ENCODE results near the gene TMEM163.
"Not testable (repeated sequence)": the region's sequence is repeated elsewhere in the genome, so short reads cannot be mapped to it uniquely, and the experiment has no call there.

TMEM163 gene

DNA sequence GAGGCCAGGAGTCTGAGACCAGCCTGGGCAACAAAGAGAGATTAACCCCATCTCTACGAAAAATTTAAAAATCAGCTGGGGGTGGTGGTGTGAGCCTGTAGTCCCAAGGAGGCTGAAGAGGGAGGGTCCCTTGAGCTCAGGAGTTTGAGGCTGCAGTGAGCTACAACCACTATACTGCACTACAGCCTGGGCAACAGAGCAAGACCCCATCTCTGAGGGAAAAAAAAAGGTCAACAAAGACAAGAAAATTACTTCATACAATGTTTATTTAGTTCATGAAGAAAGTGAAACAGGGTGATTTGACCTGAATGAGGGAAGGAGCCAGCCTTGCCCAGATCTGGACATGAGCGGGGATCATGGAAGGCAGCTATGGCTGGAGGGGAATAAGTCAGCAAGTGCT, 59.1 kb downstream of the TMEM163 start:
- POLR2A ChIA-PET, result no interaction called here

DNA sequence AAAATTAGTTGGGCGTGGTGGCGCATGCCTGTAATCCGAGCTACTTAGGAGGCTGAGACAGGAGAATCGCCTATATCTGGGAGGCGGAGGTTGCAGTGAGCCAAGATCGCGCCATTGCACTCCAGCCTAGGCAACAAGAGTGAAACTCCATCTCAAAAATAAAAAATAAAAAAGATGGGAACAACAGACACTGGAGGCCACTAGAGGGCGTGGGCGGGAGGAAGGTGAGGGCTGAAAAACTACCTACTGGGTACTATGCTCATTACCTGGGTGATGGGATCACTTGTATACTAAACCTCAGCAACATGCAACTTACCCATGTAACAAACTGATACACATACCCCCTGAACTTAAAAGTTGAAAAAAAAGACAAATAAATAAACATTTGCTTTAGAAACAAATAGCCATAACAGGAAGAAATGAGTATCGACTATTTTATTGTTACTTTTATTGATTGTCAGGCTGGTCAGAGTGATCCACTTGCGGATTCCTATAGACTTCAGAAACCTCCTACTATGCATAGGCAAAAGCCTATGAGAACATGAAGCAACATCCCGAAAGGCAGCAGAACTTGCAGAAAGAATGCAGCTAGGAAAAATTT, 61.0 kb downstream of the TMEM163 start:
- TF ChIP-seq ZNF654 (tag by site-specific recombination; IDR thresholded peaks at IDR 0.05; ENCODE audit: low read depth), result peak; percentile 11; the same call in 1 of the 2 replicates
- no peak for TF ChIP-seq ZIC2 (tag by site-specific recombination; IDR thresholded peaks at IDR 0.05)
- H3K9me3 ChIP-seq (ENCODE audit: control insufficient read depth, insufficient read depth, low read depth, low read length), result no peaks in the 10 kb centered on the region
- H3K4me3 ChIP-seq (ENCODE audit: low read depth, low read length), result no peak overlapping the region
- H3K4me1 ChIP-seq (ENCODE audit: control insufficient read depth, insufficient read depth, low read length), result no peaks in the 10 kb centered on the region
- no peak overlapping the region for H3K27ac ChIP-seq (ENCODE audit: extremely low read depth, low read depth, low read length)
- POLR2A ChIA-PET, result interaction anchor here (1.2 kb wide), 1 partner anchor 61 kb away, joined by 3 read pairs; the partner anchor contains the start of gene TMEM163
- no peaks in the 10 kb centered on the region for H3K36me3 ChIP-seq (ENCODE audit: control insufficient read depth in 2 of 2, insufficient read depth in 1 of 2, low read length in 2 of 2)
- CTCF ChIA-PET, result interaction anchor here (0.6 to 1.5 kb wide), 15 partner anchors 10 to 258 kb away, joined by 3 to 6 read pairs (median 3); no protein-coding TSS in a partner anchor

More for the DNA sequence above, 59.1 kb downstream of the TMEM163 start:
- CTCF ChIA-PET, result interaction anchor here (0.6 to 1.4 kb wide), 2 partner anchors 130 to 235 kb away, joined by 3 read pairs; no protein-coding TSS in a partner anchor
- no peak overlapping the region for H3K4me3 ChIP-seq (ENCODE audit: low read depth, low read length)
- H3K27ac ChIP-seq (ENCODE audit: extremely low read depth, low read depth, low read length), result no peak overlapping the region
- H3K36me3 ChIP-seq (ENCODE audit: control insufficient read depth in 2 of 2, insufficient read depth in 1 of 2, low read length in 2 of 2), result no peaks in the 10 kb centered on the region
- no peaks in the 10 kb centered on the region for H3K4me1 ChIP-seq (ENCODE audit: control insufficient read depth, insufficient read depth, low read length)
- H3K9me3 ChIP-seq (ENCODE audit: control insufficient read depth, insufficient read depth, low read depth, low read length), result no peaks in the 10 kb centered on the region
- TF ChIP-seq ZNF2 (tag by site-specific recombination; IDR thresholded peaks at IDR 0.05) (no peak), ZNF274 (IDR thresholded peaks at IDR 0.05; ENCODE audit: low read length) (no peak), ZNF274 (tag by site-specific recombination; IDR thresholded peaks at IDR 0.05; ENCODE audit: borderline replicate concordance) (no peak), ZNF561 (tag by site-specific recombination; IDR thresholded peaks at IDR 0.05; ENCODE audit: borderline replicate concordance) (no peak), ZNF792 (tag by site-specific recombination; IDR thresholded peaks at IDR 0.05) (no peak), ZNF335 (tag by site-specific recombination; conservative IDR thresholded peaks at IDR 0.05) (no peak), ZNF76 (tag by site-specific recombination; IDR thresholded peaks at IDR 0.05; ENCODE audit: borderline replicate concordance, low read depth) (no peak), EGR2 (tag by site-specific recombination; IDR thresholded peaks at IDR 0.05; ENCODE audit: low read depth) (no peak), ZNF768 (tag by site-specific recombination; IDR thresholded peaks at IDR 0.05) (no peak), ZNF391 (tag by site-specific recombination; IDR thresholded peaks at IDR 0.05; ENCODE audit: borderline replicate concordance, low read depth) (no peak), ZNF664 (tag by site-specific recombination; IDR thresholded peaks at IDR 0.05) (no peak), ZNF830 (tag by site-specific recombination; IDR thresholded peaks at IDR 0.05; ENCODE audit: low read depth) (no peak), ZNF214 (tag by site-specific recombination; IDR thresholded peaks at IDR 0.05; ENCODE audit: borderline replicate concordance) (no peak), HOXA7 (CRISPR knock-in tag; IDR thresholded peaks at IDR 0.05; ENCODE audit: borderline replicate concordance) (no peak), ZNF677 (tag by site-specific recombination; IDR thresholded peaks at IDR 0.05) (no peak), REPIN1 (tag by site-specific recombination; IDR thresholded peaks at IDR 0.05; ENCODE audit: low read depth) (no peak), ZNF654 (tag by site-specific recombination; IDR thresholded peaks at IDR 0.05; ENCODE audit: low read depth) (no peak), ZNF530 (tag by site-specific recombination; IDR thresholded peaks at IDR 0.05; ENCODE audit: low read depth) (no peak), ZNF529 (tag by site-specific recombination; IDR thresholded peaks at IDR 0.05; ENCODE audit: insufficient replicate concordance) (no peak), ZNF776 (tag by site-specific recombination; IDR thresholded peaks at IDR 0.05; ENCODE audit: borderline replicate concordance) (no peak)

DNA sequence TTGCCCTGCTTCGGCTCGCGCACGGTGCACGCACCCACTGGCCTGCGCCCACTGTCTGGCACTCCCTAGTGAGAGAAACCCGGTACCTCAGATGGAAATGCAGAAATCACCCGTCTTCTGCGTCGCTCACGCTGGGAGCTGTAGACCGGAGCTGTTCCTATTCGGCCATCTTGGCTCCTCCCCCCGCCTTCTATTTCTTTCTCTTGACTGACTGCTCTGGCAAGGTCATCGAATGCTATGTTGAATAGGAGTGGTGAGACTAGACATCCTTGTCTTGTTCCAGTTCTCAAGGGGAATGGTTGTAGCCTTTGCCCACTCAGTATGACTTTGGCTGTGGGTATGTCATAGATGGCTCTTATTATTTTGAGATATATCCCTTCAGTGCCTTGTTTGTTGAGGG, 62.4 kb downstream of the TMEM163 start:
- POLR2A ChIA-PET, result interaction anchor here (1.2 kb wide), 1 partner anchor 62 kb away, joined by 3 read pairs; the partner anchor contains the start of gene TMEM163
- not testable (repeated sequence) for H3K4me3 ChIP-seq (ENCODE audit: low read depth, low read length)

More for the DNA sequence above, 62.4 kb downstream of the TMEM163 start:
- CTCF ChIA-PET; H3K27ac ChIP-seq (ENCODE audit: extremely low read depth, low read depth, low read length); H3K9me3 ChIP-seq (ENCODE audit: control insufficient read depth, insufficient read depth, low read depth, low read length); H3K4me1 ChIP-seq (ENCODE audit: control insufficient read depth, insufficient read depth, low read length); H3K36me3 ChIP-seq (ENCODE audit: control insufficient read depth in 2 of 2, insufficient read depth in 1 of 2, low read length in 2 of 2): not testable (repeated sequence)
- peak; percentile 75 for TF ChIP-seq ZNF341 (tag by site-specific recombination; IDR thresholded peaks at IDR 0.05; ENCODE audit: low read depth)
